Right lobe of liver (tissue), 6 donors: Measurements from ENCODE around the gene HDHD3. TPM values are rescaled to one million over a fixed set of nuclear protein-coding genes. Genes with fewer than 3 reads are reported as not detected.

ENCODE experiments used
- ATAC-seq, 4 donors: fragments of 200-7000 bp; cut with Tn5 transposase; one replicate each; pipeline ENCODE4 v1.9.1; 2020; ENCODE audit warnings: mild to moderate bottlenecking in 4 of 4, moderate library complexity in 4 of 4
- DNase-seq, 3 donors: peaks; one replicate each; pipeline ENCODE4 v3.0.0-alpha.2; 2020
- H3K27ac ChIP-seq, 3 donors: fragments of 200-600 bp; one replicate each; pipeline ENCODE4 v1.8.0; 2022
- H3K27me3 ChIP-seq, 2 donors: fragments of 200-600 bp; one replicate each; pipeline ENCODE4 v1.8.0; 2022
- H3K36me3 ChIP-seq, 4 donors: fragments of 200-600 bp; sonication (generic) in 1 of 4; one replicate each; pipeline versions ENCODE4 v1.5.1 to v1.8.0; 2017 to 2022; ENCODE audit warnings: control low read depth in 1 of 4
- H3K4me1 ChIP-seq, 4 donors: fragments of 200-600 bp; sonication (generic) in 1 of 4; one replicate each; pipeline versions ENCODE4 v1.5.1 to v1.8.0; 2017 to 2022; ENCODE audit warnings: control low read depth in 1 of 4
- H3K4me3 ChIP-seq, 3 donors: fragments of 200-600 bp; one replicate each; pipeline ENCODE4 v1.8.0; 2022
- H3K9me3 ChIP-seq, 4 donors: fragments of 200-600 bp; sonication (generic) in 1 of 4; one replicate each; pipeline versions ENCODE4 v1.5.1 to v1.8.0; 2017 to 2022; ENCODE audit warnings: control low read depth in 1 of 4
- CTCF ChIP-seq, 4 donors: fragments of 200-600 bp in 3 of 4; fragments of 450-650 bp in 1 of 4; IDR thresholded peaks; one replicate each; pipeline versions ENCODE4 v1.5.1 to v1.8.0; 2016 to 2022; ENCODE audit warnings: antibody characterized with exemption in 4 of 4, mild to moderate bottlenecking in 2 of 4
- POLR2A ChIP-seq: fragments of 450-650 bp; IDR thresholded peaks from one replicate; pipeline ENCODE4 v1.6.1; 2017; ENCODE audit warnings: antibody characterized with exemption, mild to moderate bottlenecking
- whole genome bisulfite sequencing: methylation state at CpG from one replicate; pipeline ENCODE4 v1.1.6; 2018; ENCODE audit warnings: low coverage, low lambda C conversion rate; ENCODE audit not compliant: insufficient coverage; ENCODE audit errors: missing lambda C conversion rate; 5-methylcytosine and 5-hydroxymethylcytosine counted together
- intact Hi-C, 2 donors: fragments of 100-400 bp; cut with DNase I; formaldehyde crosslinking; loops; one replicate each; pipeline versions ENCODE4 v1.11.2 to v1.14.1; 2022
- total RNA-seq, 6 experiments: library from RNA; depleted of rRNA in 2 of 6; stranded (reverse); fragments of >200 nt in 2 of 6; fragmentation: NEBNext Ultra II Directional in 3 of 6; extraction: Animal tissue kit (Norgen Biotek cat#: 25700) in 3 of 6; gene quantifications; one replicate each; pipeline versions ENCODE4 v1.1.0 to v1.2.4, GENCODE V29; 2016 to 2023
- donor health status: DM: no; HTN: yes; CAD: no.
- donor health status: DM: no; HTN: no; CAD: no.
- donor health status: DM: no; HTN: no; CAD: no.
- donor health status: DM: no; HTN: yes; CAD: no.
- donor health status: DM: no; HTN: yes; CAD: no.

Gene HDHD3
- total RNA-seq, 6 experiments from 2014 or later = 36.5 to 70.5 (median 67.1) TPM

- H3K36me3 ChIP-seq = no peaks in the 10 kb centered on the region
- H3K27me3 ChIP-seq = no peaks in the 10 kb centered on the region
- intact Hi-C loops = no loop called here
- TF ChIP-seq POLR2A (no peak), CTCF (IDR thresholded peaks at IDR 0.05) (no peak)
- no peak overlapping the region for H3K4me3 ChIP-seq
- no peaks in the 10 kb centered on the region for H3K9me3 ChIP-seq
- H3K27ac ChIP-seq = no peak overlapping the region
- no peak for ATAC-seq
- 61% methylated on average over 7 of the region's 7 CpGs for WGBS
- DNase-seq = no peak
- H3K4me1 ChIP-seq = peaks cover 0 to 5% (median 0%) of the 10 kb centered on the region in 4 donors
Measured at GRCh38 chr9:113361304-113362018, 15.3 kb downstream of the HDHD3 start.

GRCh38 chr9:113360242-113360842, 16.4 kb downstream of the HDHD3 start:
- 82% methylated on average over 4 of the region's 15 CpGs for WGBS
- DNase-seq (no peak), ATAC-seq (no peak)
- Histone ChIP-seq H3K27me3 (no peaks in the 10 kb centered on the region), H3K36me3 (no peaks in the 10 kb centered on the region), H3K4me1 (peaks cover 0 to 5% (median 0%) of the 10 kb centered on the region in 4 donors), H3K9me3 (no peaks in the 10 kb centered on the region), H3K27ac (no peak overlapping the region), H3K4me3 (no peak overlapping the region)
- intact Hi-C loops = no loop called here
- TF ChIP-seq POLR2A (no peak), CTCF (IDR thresholded peaks at IDR 0.05) (no peak)

- H3K4me1 ChIP-seq = peaks cover 0 to 5% (median 0%) of the 10 kb centered on the region in 4 donors
- 33% methylated on average over 1 of the region's 1 CpG for WGBS
- no peak overlapping the region for H3K4me3 ChIP-seq
- H3K9me3 ChIP-seq = no peaks in the 10 kb centered on the region
- intact Hi-C loops = no loop called here
- TF ChIP-seq POLR2A (no peak), CTCF (IDR thresholded peaks at IDR 0.05) (no peak)
- peak in 1 of 3 donors; percentile 74 for DNase-seq
- H3K27me3 ChIP-seq = no peaks in the 10 kb centered on the region
- H3K36me3 ChIP-seq = no peaks in the 10 kb centered on the region
- no peak overlapping the region for H3K27ac ChIP-seq
- peak; percentile 67 to 92 (median 70) for ATAC-seq
Measured at GRCh38 chr9:113359385-113359784, 17.4 kb downstream of the HDHD3 start.

- peaks cover 0 to 5% (median 0%) of the 10 kb centered on the region in 4 donors for H3K4me1 ChIP-seq
- WGBS = 82% methylated on average over 6 of the region's 7 CpGs
- H3K36me3 ChIP-seq = no peaks in the 10 kb centered on the region
- TF ChIP-seq POLR2A (no peak), CTCF (IDR thresholded peaks at IDR 0.05) (no peak)
- H3K27me3 ChIP-seq = no peaks in the 10 kb centered on the region
- intact Hi-C loops = no loop called here
- no peaks in the 10 kb centered on the region for H3K9me3 ChIP-seq
- no peak overlapping the region for H3K27ac ChIP-seq
- H3K4me3 ChIP-seq = no peak overlapping the region
- ATAC-seq (no peak), DNase-seq (no peak)
Measured at GRCh38 chr9:113356686-113357292, 20.0 kb downstream of the HDHD3 start.
